Endodermal cell (in vitro differentiated cells): ENCODE data around the gene SERPINB7. TPM values are rescaled to one million over a fixed set of nuclear protein-coding genes. Genes with fewer than 3 reads are reported as not detected.

Experiments used
- DNase-seq: peaks from one replicate; pipeline ENCODE4 v3.0.0-alpha.2; 2017
- H3K27ac ChIP-seq: 2 replicates; pipeline ENCODE4 v1.5.1; 2013; ENCODE audit warnings: mild to moderate bottlenecking, low read depth, low read length, moderate library complexity
- H3K27me3 ChIP-seq: 2 replicates; pipeline ENCODE4 v1.6.1; 2013; ENCODE audit warnings: mild to moderate bottlenecking, low read length, moderate library complexity; ENCODE audit not compliant: insufficient read depth, control insufficient read depth, poor library complexity, severe bottlenecking
- H3K36me3 ChIP-seq: 2 replicates; pipeline ENCODE4 v1.7.0; 2013; ENCODE audit warnings: mild to moderate bottlenecking, low read length, moderate library complexity; ENCODE audit not compliant: control insufficient read depth, insufficient read depth
- H3K4me1 ChIP-seq: one replicate; pipeline ENCODE4 v1.7.0; 2013; ENCODE audit warnings: low read length; ENCODE audit not compliant: control insufficient read depth, insufficient read depth
- H3K4me3 ChIP-seq: 2 replicates; pipeline ENCODE4 v1.5.1; 2013; ENCODE audit warnings: mild to moderate bottlenecking, low read length, moderate library complexity
- H3K9ac ChIP-seq: 2 replicates; pipeline ENCODE4 v1.6.1; 2013; ENCODE audit warnings: mild to moderate bottlenecking, low read length, moderate library complexity; ENCODE audit not compliant: poor library complexity, severe bottlenecking; ENCODE audit errors: extremely low read depth
- H3K9me3 ChIP-seq: 2 replicates; pipeline ENCODE4 v1.6.1; 2013; ENCODE audit warnings: mild to moderate bottlenecking, low read length, moderate library complexity; ENCODE audit not compliant: control insufficient read depth
- H3K27ac Mint-ChIP-seq: 2 replicates; pipeline ENCODE4 v1.8.0; 2020; ENCODE audit warnings: mixed read lengths
- H3K27me3 Mint-ChIP-seq: 2 replicates; pipeline ENCODE4 v1.8.0; 2021; ENCODE audit warnings: mild to moderate bottlenecking, mixed read lengths; ENCODE audit not compliant: insufficient read depth
- H3K36me3 Mint-ChIP-seq: 2 replicates; pipeline ENCODE4 v1.8.0; 2020; ENCODE audit warnings: low read depth, mixed read lengths
- H3K4me1 Mint-ChIP-seq: 2 replicates; pipeline ENCODE4 v1.8.0; 2020; ENCODE audit warnings: mixed read lengths
- H3K4me3 Mint-ChIP-seq: 2 replicates; pipeline ENCODE4 v1.8.0; 2020; ENCODE audit warnings: mild to moderate bottlenecking, moderate library complexity, mixed read lengths
- H3K9me3 Mint-ChIP-seq: 2 replicates; pipeline ENCODE4 v1.8.0; 2020; ENCODE audit warnings: mild to moderate bottlenecking, mixed read lengths
- CTCF ChIP-seq: fragments of 200-600 bp; sonication (generic); conservative IDR thresholded peaks from 2 replicates; pipeline ENCODE4 v1.5.0; 2021; ENCODE audit warnings: antibody characterized with exemption, mild to moderate bottlenecking
- WGBS, 2 experiments: methylation state at CpG; one replicate each; pipeline versions ENCODE4 v1.1.5 to v1.1.7; 2013; ENCODE audit warnings: missing lambda C conversion rate in 2 of 2, mixed read lengths in 1 of 2; ENCODE audit not compliant: insufficient coverage in 1 of 2, insufficient read length in 1 of 2; 5-methylcytosine and 5-hydroxymethylcytosine counted together
- total RNA-seq, 2 donors: library from RNA; stranded (reverse); fragmentation: NEBNext Ultra II Directional in 1 of 2; extraction: Animal tissue kit (Norgen Biotek cat#: 25700) in 1 of 2; gene quantifications; 2 replicates in 1 of 2; 3 replicates in 1 of 2; pipeline ENCODE4 v1.2.1, GENCODE V29; 2021

The SERPINB7 gene
- total RNA-seq, 2 donors from 2014 or later, result not detected

DNA sequence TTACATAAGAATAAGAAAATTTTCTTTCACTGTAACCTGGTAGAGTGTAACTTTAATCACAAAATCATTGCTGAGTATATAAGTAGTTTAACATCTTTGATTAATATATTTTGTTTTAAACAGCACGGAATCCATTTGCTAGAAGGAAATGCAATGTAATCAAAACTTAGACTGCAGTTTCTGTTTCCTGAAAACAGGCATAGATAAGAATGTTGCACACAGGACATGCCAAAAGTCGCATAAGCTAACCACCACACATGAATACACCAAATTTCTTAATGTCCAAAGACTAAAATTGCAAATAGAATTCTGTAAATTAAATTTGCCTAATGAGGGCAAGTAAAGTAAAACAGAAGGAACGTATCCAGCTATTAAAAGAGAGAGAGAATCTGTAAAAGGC is 61.2 kb downstream of the SERPINB7 start:
- no peaks in the 10 kb centered on the region for H3K27me3 ChIP-seq
- H3K27ac ChIP-seq, result no peak overlapping the region
- no peak overlapping the region for H3K4me3 ChIP-seq
- Mint-ChIP-seq H3K4me3 (no peak overlapping the region), H3K36me3 (no peaks in the 10 kb centered on the region), H3K4me1 (peaks cover 7% of the 10 kb centered on the region), H3K9me3 (no peaks in the 10 kb centered on the region), H3K27me3 (peaks cover 1% of the 10 kb centered on the region), H3K27ac (no peak overlapping the region)
- no peaks in the 10 kb centered on the region for H3K4me1 ChIP-seq
- no peak overlapping the region for H3K9ac ChIP-seq
- 88% methylated on average over 2 of the region's 3 CpGs; no CpG with 5 or more reads in 1 of the 2 experiments for WGBS, 2 experiments
- DNase-seq, result no peak
- no peaks in the 10 kb centered on the region for H3K9me3 ChIP-seq
- no peak for TF ChIP-seq CTCF
- H3K36me3 ChIP-seq, result no peaks in the 10 kb centered on the region

- H3K27ac Mint-ChIP-seq, result no peak overlapping the region
- TF ChIP-seq CTCF, result no peak
- Histone ChIP-seq H3K27ac (no peak overlapping the region), H3K4me3 (no peak overlapping the region), H3K27me3 (no peaks in the 10 kb centered on the region), H3K4me1 (no peaks in the 10 kb centered on the region), H3K9me3 (no peaks in the 10 kb centered on the region), H3K9ac (no peak overlapping the region), H3K36me3 (no peaks in the 10 kb centered on the region)
- H3K27me3 Mint-ChIP-seq, result peaks cover 3% of the 10 kb centered on the region
- no peak for DNase-seq
- WGBS, 2 experiments, result 91 to 92% methylated on average over 4 to 5 of the region's 5 CpGs
- no peaks in the 10 kb centered on the region for H3K36me3 Mint-ChIP-seq
- H3K4me1 Mint-ChIP-seq, result peaks cover 7% of the 10 kb centered on the region
- no peaks in the 10 kb centered on the region for H3K9me3 Mint-ChIP-seq
- H3K4me3 Mint-ChIP-seq, result no peak overlapping the region
These were observed 62.4 kb downstream of the SERPINB7 start for GRCh38 chr18:63837590-63837989.

GRCh38 chr18:63843008-63843407 is 67.8 kb downstream of the SERPINB7 start:
- Histone ChIP-seq H3K9ac (no peak overlapping the region), H3K4me3 (no peak overlapping the region), H3K36me3 (no peaks in the 10 kb centered on the region), H3K27me3 (no peaks in the 10 kb centered on the region), H3K9me3 (no peaks in the 10 kb centered on the region), H3K4me1 (no peaks in the 10 kb centered on the region), H3K27ac (no peak overlapping the region)
- DNase-seq, result no peak
- Mint-ChIP-seq H3K36me3 (no peaks in the 10 kb centered on the region), H3K9me3 (no peaks in the 10 kb centered on the region), H3K4me1 (no peaks in the 10 kb centered on the region), H3K4me3 (no peak overlapping the region), H3K27ac (no peak overlapping the region), H3K27me3 (peaks cover 1% of the 10 kb centered on the region)
- no peak for TF ChIP-seq CTCF
- WGBS, 2 experiments, result 85 to 89% methylated on average over 3 to 7 of the region's 7 CpGs
